Skin of body (tissue), 2 donors: ENCODE measurements around the gene APRT. TPM values are rescaled to one million over a fixed set of nuclear protein-coding genes. Genes with fewer than 3 reads are reported as not detected.
"Not testable (repeated sequence)": the region's sequence is repeated elsewhere in the genome, so short reads cannot be mapped to it uniquely, and the experiment has no call there.

Experiments
- DNase-seq: peaks from one replicate; lab custom pipeline; 2025; lab: John Stamatoyannopoulos, UW
- total RNA-seq: library from RNA; depleted of rRNA; stranded (reverse); fragments of >200 nt; gene quantifications from one replicate; pipeline ENCODE4 v1.2.3, GENCODE V29; 2014

Gene APRT
- total RNA-seq, 1 donor from 2014 or later: 31.4 TPM

DNA sequence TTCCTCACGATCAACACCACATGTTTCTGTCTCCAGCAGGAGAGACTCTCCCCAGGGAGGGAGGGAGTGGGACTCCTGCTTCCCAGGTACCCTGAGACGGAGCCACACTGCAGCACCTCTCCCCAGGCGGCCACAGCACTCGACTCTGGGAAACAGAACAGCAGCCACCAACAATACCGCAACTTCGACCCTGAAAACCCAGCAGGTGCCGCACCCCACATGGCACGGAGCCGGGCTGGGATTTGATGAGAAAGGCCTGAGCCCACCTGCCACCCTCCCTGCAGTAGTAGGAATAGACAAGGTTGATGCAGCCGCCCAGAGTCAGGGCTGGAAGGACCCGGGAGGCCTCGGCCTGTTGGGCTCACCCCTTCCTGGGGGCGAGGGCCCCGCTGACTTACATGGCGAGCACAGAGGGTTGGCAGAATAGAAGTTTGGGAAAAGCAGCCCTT is 30.6 kb upstream of the APRT start:
- no peak for DNase-seq

DNA sequence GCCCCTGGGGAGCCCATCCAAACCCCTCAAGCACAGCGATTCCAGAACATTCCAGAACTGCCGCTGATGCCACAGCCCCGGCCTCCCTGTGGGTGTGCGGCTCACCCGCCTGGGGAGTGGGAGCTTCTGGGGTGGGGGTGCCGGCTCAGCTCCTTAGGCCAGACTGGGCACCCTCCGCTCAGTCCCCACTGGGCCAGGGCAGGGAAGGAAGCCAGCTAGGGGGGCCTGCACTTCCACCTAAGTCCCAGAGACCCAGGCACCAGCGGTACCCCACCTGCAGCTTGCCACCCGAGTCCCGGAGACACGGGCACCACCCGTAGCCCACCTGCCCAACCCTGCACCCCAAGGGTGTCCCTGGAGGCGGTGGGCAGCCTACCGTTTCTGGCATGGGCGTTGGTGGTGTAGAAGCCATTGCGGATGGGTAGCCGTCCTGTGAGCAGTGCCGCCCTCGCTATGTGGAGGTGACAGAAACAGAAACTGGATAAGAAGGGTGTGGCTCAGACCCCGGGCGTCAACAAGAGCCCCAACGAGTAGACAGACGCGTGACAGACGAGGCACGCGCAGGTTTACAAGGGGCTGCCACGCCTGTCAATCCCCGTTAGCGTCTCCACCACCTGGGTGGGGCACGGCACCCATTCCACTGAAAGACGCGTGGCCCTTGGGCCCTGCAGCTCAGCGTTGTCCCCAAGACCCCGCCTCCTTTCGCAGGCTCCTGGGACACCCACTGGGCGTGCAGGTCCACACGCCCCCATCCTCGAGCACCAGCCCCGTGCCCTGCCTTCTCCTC is 30.0 kb upstream of the APRT start:
- no peak for DNase-seq

DNA sequence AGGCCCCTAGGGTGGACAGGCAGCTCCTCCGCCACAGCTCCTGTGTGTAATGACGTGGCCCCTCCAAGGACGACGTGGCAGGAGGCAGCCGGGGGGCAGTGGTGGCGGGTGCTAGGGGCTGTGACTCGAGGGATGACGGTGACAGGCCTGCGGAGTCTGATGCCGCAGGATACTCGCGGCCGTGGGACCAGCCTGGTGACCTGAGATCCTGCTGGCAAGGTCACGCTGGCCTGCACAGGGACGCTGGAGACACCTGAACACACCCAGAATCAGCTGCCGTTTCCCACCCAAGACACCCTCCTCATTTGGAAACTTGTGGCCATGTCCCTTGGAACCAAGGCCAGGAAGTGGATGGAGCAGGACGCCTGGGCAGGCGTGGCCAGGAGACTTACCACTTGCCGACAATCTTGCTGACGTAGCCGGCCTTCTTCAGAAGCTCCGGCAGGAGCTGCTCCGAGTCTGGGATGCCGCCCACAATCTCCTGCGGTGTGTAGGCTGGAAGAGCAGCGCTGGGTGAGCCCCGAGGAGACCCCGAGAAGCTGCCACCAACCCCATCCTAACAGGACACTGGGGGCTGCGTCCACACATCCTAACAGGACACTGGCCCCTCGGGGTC is 29.0 kb upstream of the APRT start:
- no peak for DNase-seq

DNA sequence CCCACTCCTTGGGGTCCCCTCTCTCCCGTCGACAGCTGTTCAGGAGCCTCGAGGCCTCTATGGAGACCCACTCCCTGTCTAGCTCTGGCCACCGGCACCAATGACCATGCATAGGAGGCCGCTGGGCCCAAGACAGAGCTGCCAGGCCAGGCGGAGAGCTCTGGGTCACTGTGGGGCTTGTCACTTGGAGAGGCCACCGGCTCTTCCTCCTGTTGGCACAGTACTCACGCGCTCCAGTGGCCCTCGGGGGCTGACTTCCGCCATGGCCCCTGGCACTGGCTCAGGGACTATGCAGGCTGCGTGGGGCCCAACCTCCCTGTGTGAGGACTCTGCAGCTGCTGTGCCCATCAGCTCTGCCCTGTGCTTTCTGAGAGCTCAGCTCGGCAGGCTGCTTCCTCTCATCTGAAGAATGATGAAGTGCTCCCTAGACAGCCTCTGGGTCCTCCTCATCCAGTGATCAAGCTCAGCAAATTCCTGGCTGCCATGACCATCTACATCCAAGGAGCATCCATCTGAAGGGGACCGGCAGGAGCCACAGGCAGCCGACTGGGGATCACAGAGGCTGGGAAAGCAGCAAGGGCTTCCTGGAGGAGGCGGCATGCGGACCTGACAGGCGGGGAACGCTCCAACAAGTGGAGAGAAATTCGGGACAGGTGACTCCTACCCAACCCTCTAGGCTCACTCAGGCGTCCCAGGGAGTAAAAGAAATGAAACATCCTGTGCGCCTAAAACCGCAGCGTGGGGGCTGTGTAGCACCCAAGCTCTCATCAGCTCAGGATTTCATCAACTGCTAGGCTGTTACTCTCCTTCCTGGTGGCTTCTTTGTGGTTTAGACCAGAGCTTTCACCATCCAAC is 28.2 kb upstream of the APRT start:
- no peak for DNase-seq

DNA sequence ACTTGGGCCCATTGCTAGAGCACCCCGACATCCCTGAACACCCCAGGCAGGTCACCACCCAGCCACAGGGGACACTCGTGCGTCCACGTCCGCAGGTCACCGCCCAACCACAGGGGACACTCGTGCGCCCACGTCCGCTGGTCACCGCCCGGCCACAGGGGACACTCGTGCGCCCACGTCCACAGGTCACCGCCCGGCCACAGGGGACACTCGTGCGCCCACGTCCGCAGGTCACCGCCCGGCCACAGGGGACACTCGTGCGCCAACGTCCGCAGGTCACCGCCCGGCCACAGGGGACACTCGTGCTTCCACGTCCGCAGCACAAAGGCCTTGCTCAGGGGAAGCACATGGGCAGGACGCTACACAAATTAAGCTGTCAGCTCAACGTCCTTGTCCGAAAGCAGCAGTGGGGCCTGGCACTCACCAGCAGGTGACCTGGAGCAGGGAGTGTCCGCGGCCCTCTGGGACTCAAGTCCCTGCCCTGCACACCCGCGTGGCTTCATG is 27.4 kb upstream of the APRT start:
- DNase-seq: no peak

DNA sequence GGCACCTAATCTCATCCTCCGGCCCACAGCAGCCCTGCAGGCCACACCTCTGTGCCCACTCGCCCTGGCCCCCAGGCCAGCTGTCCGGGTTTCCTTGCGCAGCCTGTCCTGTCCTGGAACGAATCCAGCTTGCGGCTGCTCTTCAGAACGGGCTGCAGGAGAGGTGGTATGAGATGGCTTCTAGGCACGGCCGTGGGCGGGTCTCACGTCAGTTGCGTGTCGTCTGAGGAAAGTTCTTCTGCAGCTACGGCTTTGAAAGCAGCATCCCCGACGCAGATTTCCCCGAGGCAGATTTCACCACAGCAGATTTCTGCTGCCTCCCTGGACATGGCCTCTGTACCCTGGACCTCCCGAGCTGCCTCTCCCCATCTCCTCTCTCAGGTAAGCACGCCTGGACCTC is 26.8 kb upstream of the APRT start:
- no peak for DNase-seq

DNA sequence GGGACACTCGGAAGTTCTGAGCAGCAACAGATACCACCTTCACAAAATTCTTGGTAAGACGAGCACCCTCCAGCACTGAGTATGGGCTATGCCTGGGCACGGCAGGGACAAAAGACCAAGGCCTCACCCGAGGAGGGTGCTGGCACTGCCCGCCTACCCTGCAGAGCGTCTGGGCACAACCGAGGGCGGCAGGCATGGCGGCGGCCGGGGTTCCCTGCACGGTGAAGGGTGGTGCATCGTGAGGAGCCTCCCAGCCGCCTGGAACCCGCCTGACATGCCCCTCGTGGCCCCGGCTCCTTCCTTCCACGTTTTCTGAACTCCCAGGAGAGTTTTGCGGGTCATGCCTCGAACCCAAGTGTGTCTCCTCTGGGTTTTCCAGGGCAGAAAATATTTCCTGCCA is 26.1 kb upstream of the APRT start:
- DNase-seq: no peak

DNA sequence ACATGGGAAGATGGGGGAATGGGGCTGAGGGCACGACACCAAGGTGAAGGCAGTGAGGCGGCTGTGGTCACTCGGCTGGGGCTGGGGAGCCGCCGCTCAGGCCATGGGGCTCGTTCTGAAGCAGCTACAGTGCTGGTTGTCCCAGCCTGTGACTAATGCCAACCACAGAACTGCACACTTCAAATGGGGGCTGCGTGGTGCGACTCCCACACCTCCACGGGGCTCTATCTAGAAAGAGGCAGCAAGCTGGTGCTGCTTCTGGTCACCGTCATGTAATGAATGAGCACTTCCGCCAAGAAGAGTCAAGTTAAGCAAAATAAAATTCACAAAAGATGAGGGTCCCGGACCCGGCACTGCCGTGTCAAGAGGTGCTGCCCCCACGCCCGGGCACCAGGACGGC is 25.1 kb upstream of the APRT start:
- DNase-seq: no peak

DNA sequence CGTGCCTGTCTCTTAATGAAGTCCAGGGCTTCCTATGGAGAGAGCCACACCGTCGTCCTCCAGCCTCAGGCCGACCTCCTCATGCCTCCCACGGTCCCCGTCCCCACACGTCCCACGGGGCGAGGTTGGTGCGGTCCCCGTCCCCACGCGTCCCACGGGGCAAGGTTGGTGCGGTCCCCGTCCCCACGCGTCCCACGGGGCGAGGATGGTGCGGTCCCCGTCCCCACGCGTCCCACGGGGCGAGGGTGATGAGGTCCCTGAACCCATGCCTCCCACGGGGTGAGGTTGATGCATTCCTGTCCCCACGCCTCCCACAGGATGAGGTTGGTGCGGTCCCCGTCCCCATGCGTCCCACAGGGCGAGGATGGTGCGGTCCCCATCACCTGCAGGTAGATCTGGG is 24.1 kb upstream of the APRT start:
- DNase-seq: no peak

DNA sequence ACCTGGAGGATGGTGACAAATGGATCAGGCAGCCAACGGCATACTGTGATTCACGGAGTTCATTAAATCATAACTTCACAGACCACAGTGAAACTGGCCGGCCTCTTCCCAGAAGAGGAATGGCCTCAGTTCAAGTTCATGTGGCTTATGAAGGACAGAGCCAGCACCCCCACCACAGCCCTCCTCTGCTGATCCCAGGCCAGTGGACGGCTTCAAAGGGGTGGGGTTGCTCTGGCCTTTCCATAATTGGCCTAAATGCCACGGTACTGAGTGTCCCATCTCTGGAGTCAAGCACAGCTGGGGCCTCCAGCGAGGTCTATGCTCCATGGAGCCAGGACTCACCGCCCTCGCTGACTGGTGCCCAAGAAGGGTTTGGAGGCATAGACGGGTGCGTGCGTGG is 23.7 kb upstream of the APRT start:
- no peak for DNase-seq

DNA sequence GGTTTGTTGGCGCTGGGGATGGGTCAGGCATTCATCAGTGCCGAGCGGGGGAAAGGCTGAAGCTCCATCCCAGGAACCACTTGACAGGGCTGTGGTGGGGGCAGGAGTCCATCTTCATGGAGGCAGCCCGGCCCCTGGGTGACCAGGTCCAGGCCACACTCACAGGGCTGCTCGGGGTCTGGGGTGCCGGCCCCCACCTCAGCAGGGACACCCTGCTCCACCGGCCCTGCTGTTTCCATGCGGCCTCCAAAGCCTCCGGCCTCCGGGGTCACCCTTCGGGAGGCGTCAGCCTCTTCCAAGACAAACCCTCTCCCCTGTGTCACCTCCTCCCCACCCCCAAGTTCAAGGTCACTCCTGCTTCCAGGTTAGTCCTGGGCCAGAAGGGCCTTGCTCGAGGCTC is 22.9 kb upstream of the APRT start:
- DNase-seq: no peak

DNA sequence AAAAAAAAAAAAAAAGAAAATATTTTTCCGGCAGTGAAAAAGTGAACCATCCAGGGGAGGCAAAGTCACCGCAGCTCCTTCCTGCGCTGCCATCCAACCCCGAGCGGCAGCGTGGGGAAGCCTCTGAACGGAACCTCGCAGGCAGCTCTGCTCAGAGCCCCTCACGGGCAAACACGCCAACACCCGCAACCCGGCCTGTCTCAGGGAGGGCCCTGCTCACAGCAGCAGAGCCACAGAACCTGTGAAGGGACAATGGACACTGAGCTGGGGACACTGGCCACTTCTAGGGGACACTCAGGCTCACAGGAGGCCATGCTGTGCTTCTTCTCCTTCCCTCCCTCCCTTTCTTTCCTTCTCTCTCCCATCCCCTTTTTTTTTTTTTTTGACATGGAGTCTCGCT is 21.4 kb upstream of the APRT start:
- DNase-seq: no peak

DNA sequence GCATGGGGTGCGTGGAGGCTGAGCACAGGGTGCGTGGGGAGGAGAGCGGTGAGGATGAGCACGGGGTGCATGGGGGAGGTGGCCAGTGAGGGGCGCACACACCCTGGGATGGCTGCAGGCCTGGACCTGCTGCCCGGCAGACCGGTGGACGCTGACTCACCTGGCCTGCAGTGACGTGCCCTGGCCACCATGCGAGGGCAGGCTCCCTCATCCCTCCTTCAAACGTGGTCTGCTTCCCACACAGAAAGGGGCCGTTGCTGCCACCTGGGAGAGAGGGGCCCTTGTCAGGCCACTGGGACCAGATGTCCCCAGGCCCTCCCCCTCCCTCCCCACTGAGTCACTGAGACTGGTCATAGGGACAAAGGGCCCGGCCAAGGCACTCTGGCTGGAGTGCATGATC is 20.1 kb upstream of the APRT start:
- DNase-seq: no peak

DNA sequence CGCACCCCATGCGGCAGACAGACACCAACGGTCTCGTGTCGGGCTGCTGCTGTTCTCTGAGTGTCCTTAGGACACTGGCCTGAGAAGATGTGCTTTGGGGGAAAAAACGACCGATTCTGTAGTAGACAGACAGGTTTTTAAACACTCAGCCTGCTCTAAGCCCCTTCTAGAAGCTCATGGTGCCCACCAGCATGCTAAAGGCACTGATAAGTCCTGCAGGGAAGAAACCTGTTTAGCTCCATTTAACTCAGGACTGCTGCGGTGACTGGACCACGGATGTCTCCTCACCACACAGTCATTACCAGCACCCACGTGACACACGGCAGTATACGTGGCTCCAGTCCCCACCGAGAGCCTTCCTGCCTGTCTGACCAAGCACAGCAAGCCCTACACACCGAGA is 19.1 kb upstream of the APRT start:
- no peak for DNase-seq

DNA sequence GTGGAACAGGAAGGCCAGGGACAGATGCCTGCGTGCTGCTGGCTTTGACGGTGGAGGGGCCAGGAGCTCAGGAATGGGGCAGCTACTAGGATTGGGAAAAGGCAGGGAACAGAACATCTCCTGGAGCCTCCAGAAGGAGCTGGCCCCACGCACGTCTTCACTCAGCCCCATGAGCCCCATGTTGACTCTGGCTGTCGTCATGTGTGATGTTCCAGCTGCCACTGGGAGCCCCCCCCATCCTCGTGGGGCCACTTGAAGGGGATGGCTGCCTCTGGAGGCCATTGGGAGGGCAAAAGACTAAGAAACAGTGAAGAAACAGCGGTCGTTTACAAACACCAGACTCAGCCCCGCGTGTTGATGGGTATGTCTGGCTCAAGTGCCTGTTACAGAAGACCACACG is 18.5 kb upstream of the APRT start:
- DNase-seq: no peak

DNA sequence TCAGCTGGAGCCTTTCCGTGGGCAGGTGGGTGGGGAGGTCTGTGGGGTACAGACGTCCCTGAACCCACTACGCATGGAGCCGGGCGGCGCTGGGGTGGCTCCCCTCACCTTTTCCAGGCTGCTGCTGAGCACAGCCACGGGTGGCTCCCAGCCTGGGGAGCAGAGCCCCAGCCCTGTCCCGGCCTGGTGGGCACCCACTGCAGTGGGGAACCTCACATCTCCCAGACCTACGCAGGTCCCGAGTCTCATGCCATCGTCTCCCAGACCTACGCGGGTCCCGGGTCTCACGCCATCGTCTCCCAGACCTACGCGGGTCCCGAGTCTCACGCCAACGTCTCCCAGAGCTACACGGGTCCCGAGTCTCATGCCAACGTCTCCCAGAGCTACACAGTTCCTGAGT is 17.0 kb upstream of the APRT start:
- DNase-seq: no peak

DNA sequence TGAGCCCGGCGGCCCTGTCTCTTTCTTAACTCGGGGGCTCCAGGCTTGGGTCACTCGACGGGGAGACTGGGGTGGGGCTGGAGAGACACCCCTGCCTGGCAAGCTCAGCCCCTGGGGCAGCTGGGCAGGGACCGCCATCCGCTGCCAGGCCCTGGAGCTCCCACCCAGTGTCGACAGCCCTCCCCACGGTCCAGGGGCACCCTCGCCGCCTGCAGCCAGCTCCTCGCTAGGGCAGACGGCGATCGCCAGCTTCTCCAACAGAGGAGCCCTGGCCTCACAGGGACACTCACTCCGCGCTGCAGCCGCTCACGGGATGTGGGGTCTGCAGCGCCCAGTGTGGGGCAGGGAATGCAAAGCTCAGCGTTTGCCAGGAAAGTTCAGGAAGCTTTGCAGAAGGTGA is 16.0 kb upstream of the APRT start:
- no peak for DNase-seq

DNA sequence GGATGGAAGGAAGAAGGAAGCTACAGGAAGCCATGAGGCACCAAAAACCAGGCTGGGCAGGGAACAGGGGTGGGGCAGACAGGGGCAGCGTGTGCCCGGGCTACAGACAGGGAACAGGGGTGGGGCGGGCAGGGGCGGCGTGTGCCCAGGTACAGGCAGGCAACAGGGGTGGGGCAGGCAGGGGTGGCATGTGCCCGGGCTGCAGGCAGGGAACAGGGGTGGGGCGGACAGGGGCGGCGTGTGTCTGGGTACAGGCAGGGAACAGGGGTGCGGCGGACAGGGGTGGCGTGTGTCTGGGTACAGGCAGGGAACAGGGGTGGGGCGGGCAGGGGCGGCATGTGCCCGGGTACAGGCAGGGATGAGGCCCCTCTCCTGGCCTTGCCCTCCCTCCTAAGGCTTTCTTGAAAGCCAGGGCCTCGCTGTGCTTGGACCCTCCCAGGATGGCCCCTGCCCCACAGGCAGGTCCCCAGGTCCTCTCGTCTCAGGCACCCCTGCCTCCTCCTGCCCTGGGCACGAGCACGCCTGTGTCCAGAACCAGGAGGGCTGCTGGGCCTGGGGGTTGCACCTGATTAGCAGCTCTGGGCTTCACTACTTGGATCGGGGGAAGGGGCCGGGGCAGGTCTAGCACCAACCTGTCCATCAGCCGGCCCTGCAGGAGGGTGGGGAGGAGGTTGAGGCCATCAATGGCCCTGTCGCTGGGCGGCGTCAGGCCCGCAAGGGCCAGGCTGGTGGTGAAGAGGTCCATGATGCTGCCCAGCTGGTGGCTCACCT is 14.5 kb upstream of the APRT start:
- no peak for DNase-seq

DNA sequence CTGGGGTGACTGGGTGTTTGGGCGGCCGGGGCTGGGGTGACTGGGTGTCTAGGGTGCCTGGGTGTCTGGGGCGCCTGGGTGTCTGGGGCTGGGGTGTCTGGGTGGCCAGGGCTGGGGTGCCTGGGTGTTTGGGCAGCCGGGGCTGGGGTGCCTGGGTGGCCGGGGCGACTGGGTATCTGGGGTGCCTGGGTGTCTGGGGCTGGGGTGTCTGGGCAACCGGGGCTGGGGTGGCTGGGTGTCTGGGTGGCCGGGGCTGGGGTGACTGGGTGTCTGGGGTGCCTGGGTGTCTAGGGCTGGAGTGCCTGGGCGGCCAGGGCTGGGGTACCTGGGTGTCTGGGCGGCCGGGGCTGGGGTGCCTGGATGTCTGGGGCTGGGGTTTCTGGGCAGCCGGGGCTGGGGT is 13.4 kb upstream of the APRT start:
- DNase-seq: no peak

DNA sequence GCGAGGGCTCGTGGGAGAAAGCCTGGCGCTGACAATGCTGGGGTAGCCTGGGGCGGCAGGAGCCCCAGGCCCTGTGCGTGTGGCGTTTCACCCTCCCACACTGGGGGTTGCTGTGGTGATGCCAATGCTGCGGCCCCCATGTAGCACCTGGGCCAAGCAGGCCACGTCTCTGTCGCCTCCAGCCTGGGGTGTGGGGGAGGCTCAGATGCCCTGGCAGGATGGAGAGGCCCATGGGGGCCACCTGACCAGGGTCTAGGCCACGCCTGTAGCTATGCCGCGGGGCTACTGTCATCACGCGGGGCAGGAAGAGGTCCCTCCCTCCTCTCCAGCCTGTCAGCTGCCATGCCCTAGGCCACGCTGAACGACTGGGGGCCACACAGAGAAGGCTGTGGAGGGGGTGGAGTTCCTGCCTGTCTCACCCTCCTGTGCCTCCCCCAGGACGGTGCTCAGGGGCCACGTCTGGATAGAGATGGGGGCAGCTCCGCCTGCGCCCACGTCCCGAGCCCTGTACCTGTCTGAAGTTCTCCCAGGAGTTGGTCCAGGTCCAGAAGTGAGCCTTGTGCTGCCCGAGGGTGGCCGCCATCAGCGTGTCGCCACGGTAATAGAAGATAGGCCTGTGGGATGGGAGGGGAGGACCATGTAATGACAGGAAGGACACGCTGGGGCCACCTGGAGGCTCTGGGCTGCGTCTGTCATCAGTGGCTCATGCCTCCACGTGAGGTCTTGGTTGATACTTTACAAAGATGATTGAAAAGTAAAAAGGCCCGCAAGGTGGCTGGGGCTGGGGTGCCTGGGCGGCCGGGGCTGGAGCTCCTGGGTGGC is 12.7 kb upstream of the APRT start:
- DNase-seq: no peak

DNA sequence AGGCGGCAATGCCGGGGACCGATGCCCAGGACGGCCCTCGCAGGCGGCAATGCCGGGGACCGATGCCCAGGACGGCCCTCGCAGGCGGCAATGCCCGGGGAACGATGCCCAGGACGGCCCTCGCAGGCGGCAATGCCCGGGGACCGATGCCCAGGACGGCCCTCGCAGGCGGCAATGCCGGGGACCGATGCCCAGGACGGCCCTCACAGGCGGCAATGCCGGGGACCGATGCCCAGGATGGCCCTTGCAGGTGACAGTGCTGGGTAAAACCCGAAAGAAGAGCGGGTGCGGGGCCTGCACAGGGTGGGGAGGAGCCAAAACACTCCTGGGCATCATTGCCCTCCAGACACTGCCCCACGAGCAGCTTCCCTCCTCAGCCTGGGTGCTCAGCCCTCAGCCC is 11.9 kb upstream of the APRT start:
- not testable (repeated sequence) for DNase-seq
